HG03457 (cell line): Measurements from ENCODE around the gene ITGB6.
"Not testable (repeated sequence)": the region's sequence is repeated elsewhere in the genome, so short reads cannot be mapped to it uniquely, and the experiment has no call there.

ENCODE experiments used
- ATAC-seq: cut with Tn5 transposase; IDR thresholded peaks from one replicate; pipeline ENCODE4 v1.9.1; 2021; ENCODE audit warnings: moderate number of reproducible peaks; ENCODE audit not compliant: unreplicated experiment

The ITGB6 gene

GRCh38 chr2:160194351-160194750, 5.7 kb downstream of the ITGB6 start:
- ATAC-seq = no peak

- not testable (repeated sequence) for ATAC-seq
These were observed 18.8 kb downstream of the ITGB6 start for GRCh38 chr2:160181146-160181836.

GRCh38 chr2:160180690-160181089, 19.4 kb downstream of the ITGB6 start:
- not testable (repeated sequence) for ATAC-seq

GRCh38 chr2:160180172-160180571, 19.9 kb downstream of the ITGB6 start:
- no peak for ATAC-seq

- ATAC-seq = no peak
These were observed 24.6 kb downstream of the ITGB6 start for GRCh38 chr2:160175169-160176134.

GRCh38 chr2:160174322-160174721, 25.8 kb downstream of the ITGB6 start:
- no peak for ATAC-seq

GRCh38 chr2:160169988-160170387, 30.1 kb downstream of the ITGB6 start:
- ATAC-seq = no peak

GRCh38 chr2:160169471-160169870, 30.6 kb downstream of the ITGB6 start:
- no peak for ATAC-seq

GRCh38 chr2:160168878-160169277, 31.2 kb downstream of the ITGB6 start:
- no peak for ATAC-seq

GRCh38 chr2:160167089-160167740, 32.9 kb downstream of the ITGB6 start:
- no peak for ATAC-seq

- no peak for ATAC-seq
These were observed 34.1 kb downstream of the ITGB6 start for GRCh38 chr2:160165996-160166395.

GRCh38 chr2:160165081-160165480, 35.0 kb downstream of the ITGB6 start:
- ATAC-seq = no peak

- ATAC-seq = no peak
These were observed 41.9 kb downstream of the ITGB6 start for GRCh38 chr2:160157861-160158829.

- no peak for ATAC-seq
These were observed 43.4 kb downstream of the ITGB6 start for GRCh38 chr2:160156665-160157064.

GRCh38 chr2:160156100-160156499, 44.0 kb downstream of the ITGB6 start:
- no peak for ATAC-seq

GRCh38 chr2:160148419-160148818, 51.7 kb downstream of the ITGB6 start:
- not testable (repeated sequence) for ATAC-seq

GRCh38 chr2:160145471-160145870, 54.6 kb downstream of the ITGB6 start:
- no peak for ATAC-seq

- ATAC-seq = no peak
These were observed 55.6 kb downstream of the ITGB6 start for GRCh38 chr2:160144280-160144990.

- no peak for ATAC-seq
These were observed 57.6 kb downstream of the ITGB6 start for GRCh38 chr2:160142472-160142871.

GRCh38 chr2:160141912-160142311, 58.2 kb downstream of the ITGB6 start:
- ATAC-seq = no peak
